K562 (cell line): Measurements from ENCODE around the gene CAST. TPM values are rescaled to one million over a fixed set of nuclear protein-coding genes. Genes with fewer than 3 reads are reported as not detected.

ENCODE experiments used
- ATF7 ChIP-seq: fragments of 450-650 bp; IDR thresholded peaks from 2 replicates; pipeline ENCODE4 v1.7.1; 2014; ENCODE audit warnings: mild to moderate bottlenecking, moderate library complexity
- COPS2 ChIP-seq: fragments of 450-650 bp; conservative IDR thresholded peaks from 2 replicates; pipeline ENCODE4 v1.6.1; 2016; ENCODE audit warnings: mild to moderate bottlenecking, moderate library complexity
- EZH2 ChIP-seq: IDR thresholded peaks from 2 replicates; pipeline ENCODE4 v1.6.1; 2012; ENCODE audit warnings: low read depth, mild to moderate bottlenecking, inconsistent platforms, low read length, borderline replicate concordance
- HMG20A ChIP-seq: fragments of 450-650 bp; formaldehyde crosslinking; conservative IDR thresholded peaks from 2 replicates; pipeline ENCODE4 v1.4.0; 2020; ENCODE audit warnings: mild to moderate bottlenecking, mixed read lengths
- HOMEZ ChIP-seq: fragments of 250-450 bp; sonication (Bioruptor Pico); IDR thresholded peaks from 2 replicates; pipeline ENCODE4 v1.4.0; 2020; ENCODE audit warnings: mild to moderate bottlenecking, moderate library complexity
- ILF3 ChIP-seq: fragments of 450-650 bp; IDR thresholded peaks from 2 replicates; pipeline ENCODE4 v1.6.1; 2018; ENCODE audit warnings: antibody characterized with exemption, mild to moderate bottlenecking, moderate library complexity, borderline replicate concordance
- MCM3 ChIP-seq: fragments of 450-650 bp; IDR thresholded peaks from 2 replicates; pipeline ENCODE4 v1.6.1; 2016
- MLX ChIP-seq, 2 experiments: fragments of 450-650 bp in 1 of 2; sonication (generic) in 1 of 2; formaldehyde crosslinking; conservative IDR thresholded peaks; 2 replicates each; pipeline versions ENCODE4 v1.4.0 to v1.8.1; 2020 to 2022; ENCODE audit warnings: mild to moderate bottlenecking in 1 of 2, missing genetic modification reagents in 1 of 2
- NEUROD1 ChIP-seq: fragments of 150-350 bp; IDR thresholded peaks from 2 replicates; pipeline ENCODE4 v1.6.1; 2014; ENCODE audit warnings: borderline replicate concordance, low read length, low read depth; ENCODE audit not compliant: partially characterized antibody
- RCOR1 ChIP-seq, 2 experiments: IDR thresholded peaks; 2 replicates each; pipeline ENCODE4 v1.6.1; 2012; ENCODE audit warnings: low read depth in 2 of 2, low read length in 2 of 2, borderline replicate concordance in 1 of 2, improper control_type of control experiment in 1 of 2
- SMARCB1 ChIP-seq: IDR thresholded peaks from 2 replicates; pipeline ENCODE4 v1.6.1; 2011; ENCODE audit warnings: improper control_type of control experiment, low read depth; ENCODE audit not compliant: insufficient read length
- SREBF1 ChIP-seq: fragments of 150-350 bp; IDR thresholded peaks from 2 replicates; pipeline ENCODE4 v1.6.1; 2014; ENCODE audit warnings: antibody characterized with exemption, low read depth, low read length, borderline replicate concordance
- SUPT5H ChIP-seq: fragments of 450-650 bp; IDR thresholded peaks from 2 replicates; pipeline ENCODE4 v1.6.1; 2016
- THAP7 ChIP-seq: fragments of 250-450 bp; sonication (Bioruptor Pico); IDR thresholded peaks from 2 replicates; pipeline ENCODE4 v1.5.0; 2021
- ZNF431 ChIP-seq: sonication (generic); formaldehyde crosslinking; IDR thresholded peaks from 2 replicates; pipeline ENCODE4 v1.8.0; 2022; ENCODE audit warnings: mild to moderate bottlenecking, missing genetic modification reagents
- ZNF584 ChIP-seq: fragments of 200-800 bp; sonication (Bioruptor generic); IDR thresholded peaks from 2 replicates; pipeline ENCODE4 v1.6.1; 2016; ENCODE audit warnings: low read depth, mild to moderate bottlenecking, missing genetic modification characterization, missing compliant biosample characterization
- ZNF780A ChIP-seq: fragments of 250-450 bp; sonication (Bioruptor Pico); IDR thresholded peaks from 2 replicates; pipeline ENCODE4 v1.5.0; 2021; ENCODE audit warnings: mild to moderate bottlenecking
- polyA plus RNA-seq, 8 experiments: library from polyadenylated mRNA; depleted of rRNA in 4 of 8; stranded (reverse) in 5 of 8; unstranded in 3 of 8; fragments of >200 nt; fragmentation: Nextera tagmentation in 2 of 8; fragmentation: Illumina TruSeq in 1 of 8; extraction: Ambion mirVana in 2 of 8; extraction: Trizol in 1 of 8; gene quantifications; 2 replicates each; pipeline versions ENCODE4 v1.2.1 to v1.2.3, GENCODE V29; 2011 to 2014; ENCODE audit warnings: inconsistent platforms in 1 of 8, missing spikeins in 1 of 8
- total RNA-seq, 7 experiments: library from RNA; depleted of rRNA in 6 of 7; stranded (reverse); fragments of >200 nt in 6 of 7; fragmentation: Illumina TruSeq in 2 of 7; extraction: Trizol in 2 of 7; gene quantifications; 2 replicates each; pipeline versions ENCODE4 v1.2.1 to v1.2.3, GENCODE V29; 2011 to 2021; ENCODE audit warnings: low replicate concordance in 1 of 7
- TF ChIP-seq, protein P1 (sequence below): fragments of 250-450 bp; sonication (Bioruptor Pico); IDR thresholded peaks from 2 replicates; pipeline ENCODE4 v1.6.1; 2021; ENCODE audit warnings: mild to moderate bottlenecking
- TF ChIP-seq, protein P2 (sequence below): sonication (generic); formaldehyde crosslinking; IDR thresholded peaks from 2 replicates; pipeline ENCODE4 v1.8.0; 2023; ENCODE audit warnings: missing genetic modification reagents, mild to moderate bottlenecking, borderline replicate concordance

CAST gene
- total and polyA plus RNA-seq, 9 of the 15 experiments (the other 6 are each of a cell fraction or from before 2014, with no cell fraction given): 55.5 to 136 (median 86.1) TPM

DNA sequence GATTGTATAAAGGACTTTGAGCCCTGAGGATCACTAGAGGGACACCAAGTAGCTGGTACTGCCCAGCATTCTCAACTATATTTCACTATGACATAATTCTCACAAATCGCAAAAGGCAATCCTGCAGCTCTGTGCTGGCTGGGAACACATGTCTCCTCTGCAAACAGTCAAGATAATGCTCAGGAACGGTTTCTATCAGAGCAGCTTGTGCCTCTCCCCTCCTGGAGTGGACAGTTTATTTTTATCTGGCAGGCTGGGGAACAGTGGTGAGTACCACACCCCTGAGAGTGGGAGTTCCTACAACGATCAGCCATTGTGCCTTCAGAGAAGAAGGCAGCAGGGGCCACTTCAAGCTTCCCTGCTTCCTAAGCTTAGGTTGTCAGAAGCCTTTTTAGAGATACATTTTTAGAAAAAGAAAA is 79.7 kb downstream of the CAST start (continued):
- TF ChIP-seq MCM3 (no peak), ILF3 (no peak), NEUROD1 (no peak), SREBF1 (no peak), ZNF780A (CRISPR knock-in tag) (no peak), EZH2 (no peak), COPS2 (no peak), ZNF431 (CRISPR knock-in tag) (no peak), SMARCB1 (peak; percentile 19), ZNF584 (CRISPR knock-in tag) (no peak), HMG20A (CRISPR knock-in tag) (no peak), MLX (CRISPR knock-in tag; conservative IDR thresholded peaks at IDR 0.05) (no peak), THAP7 (CRISPR knock-in tag) (no peak), HOMEZ (CRISPR knock-in tag) (no peak), ATF7 (peak; percentile 39; the same call in 1 of the 2 replicates), SUPT5H (peak; percentile 56), RCOR1 (IDR thresholded peaks at IDR 0.05; ENCODE audit: borderline replicate concordance in 1 of 2, low read depth in 2 of 2, low read length in 2 of 2) (peak; percentile 42 to 89; a peak in 3 of 4 replicates)
- TF ChIP-seq, protein P1, sequence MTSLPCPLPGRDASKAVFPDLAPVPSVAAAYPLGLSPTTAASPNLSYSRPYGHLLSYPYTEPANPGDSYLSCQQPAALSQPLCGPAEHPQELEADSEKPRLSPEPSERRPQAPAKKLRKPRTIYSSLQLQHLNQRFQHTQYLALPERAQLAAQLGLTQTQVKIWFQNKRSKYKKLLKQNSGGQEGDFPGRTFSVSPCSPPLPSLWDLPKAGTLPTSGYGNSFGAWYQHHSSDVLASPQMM (CRISPR knock-in tag): no peak
- TF ChIP-seq, protein P2, sequence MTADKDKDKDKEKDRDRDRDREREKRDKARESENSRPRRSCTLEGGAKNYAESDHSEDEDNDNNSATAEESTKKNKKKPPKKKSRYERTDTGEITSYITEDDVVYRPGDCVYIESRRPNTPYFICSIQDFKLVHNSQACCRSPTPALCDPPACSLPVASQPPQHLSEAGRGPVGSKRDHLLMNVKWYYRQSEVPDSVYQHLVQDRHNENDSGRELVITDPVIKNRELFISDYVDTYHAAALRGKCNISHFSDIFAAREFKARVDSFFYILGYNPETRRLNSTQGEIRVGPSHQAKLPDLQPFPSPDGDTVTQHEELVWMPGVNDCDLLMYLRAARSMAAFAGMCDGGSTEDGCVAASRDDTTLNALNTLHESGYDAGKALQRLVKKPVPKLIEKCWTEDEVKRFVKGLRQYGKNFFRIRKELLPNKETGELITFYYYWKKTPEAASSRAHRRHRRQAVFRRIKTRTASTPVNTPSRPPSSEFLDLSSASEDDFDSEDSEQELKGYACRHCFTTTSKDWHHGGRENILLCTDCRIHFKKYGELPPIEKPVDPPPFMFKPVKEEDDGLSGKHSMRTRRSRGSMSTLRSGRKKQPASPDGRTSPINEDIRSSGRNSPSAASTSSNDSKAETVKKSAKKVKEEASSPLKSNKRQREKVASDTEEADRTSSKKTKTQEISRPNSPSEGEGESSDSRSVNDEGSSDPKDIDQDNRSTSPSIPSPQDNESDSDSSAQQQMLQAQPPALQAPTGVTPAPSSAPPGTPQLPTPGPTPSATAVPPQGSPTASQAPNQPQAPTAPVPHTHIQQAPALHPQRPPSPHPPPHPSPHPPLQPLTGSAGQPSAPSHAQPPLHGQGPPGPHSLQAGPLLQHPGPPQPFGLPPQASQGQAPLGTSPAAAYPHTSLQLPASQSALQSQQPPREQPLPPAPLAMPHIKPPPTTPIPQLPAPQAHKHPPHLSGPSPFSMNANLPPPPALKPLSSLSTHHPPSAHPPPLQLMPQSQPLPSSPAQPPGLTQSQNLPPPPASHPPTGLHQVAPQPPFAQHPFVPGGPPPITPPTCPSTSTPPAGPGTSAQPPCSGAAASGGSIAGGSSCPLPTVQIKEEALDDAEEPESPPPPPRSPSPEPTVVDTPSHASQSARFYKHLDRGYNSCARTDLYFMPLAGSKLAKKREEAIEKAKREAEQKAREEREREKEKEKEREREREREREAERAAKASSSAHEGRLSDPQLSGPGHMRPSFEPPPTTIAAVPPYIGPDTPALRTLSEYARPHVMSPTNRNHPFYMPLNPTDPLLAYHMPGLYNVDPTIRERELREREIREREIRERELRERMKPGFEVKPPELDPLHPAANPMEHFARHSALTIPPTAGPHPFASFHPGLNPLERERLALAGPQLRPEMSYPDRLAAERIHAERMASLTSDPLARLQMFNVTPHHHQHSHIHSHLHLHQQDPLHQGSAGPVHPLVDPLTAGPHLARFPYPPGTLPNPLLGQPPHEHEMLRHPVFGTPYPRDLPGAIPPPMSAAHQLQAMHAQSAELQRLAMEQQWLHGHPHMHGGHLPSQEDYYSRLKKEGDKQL (CRISPR knock-in tag): no peak
